IPS-NIHi7 (cell line): ENCODE measurements around the gene CDK17.
"Not testable (repeated sequence)": the region's sequence is repeated elsewhere in the genome, so short reads cannot be mapped to it uniquely, and the experiment has no call there.

Experiments
- DNase-seq: peaks from one replicate; pipeline ENCODE4 v3.0.0; 2012; ENCODE audit warnings: mixed read lengths; ENCODE audit errors: extremely low spot score

CDK17 gene

DNA sequence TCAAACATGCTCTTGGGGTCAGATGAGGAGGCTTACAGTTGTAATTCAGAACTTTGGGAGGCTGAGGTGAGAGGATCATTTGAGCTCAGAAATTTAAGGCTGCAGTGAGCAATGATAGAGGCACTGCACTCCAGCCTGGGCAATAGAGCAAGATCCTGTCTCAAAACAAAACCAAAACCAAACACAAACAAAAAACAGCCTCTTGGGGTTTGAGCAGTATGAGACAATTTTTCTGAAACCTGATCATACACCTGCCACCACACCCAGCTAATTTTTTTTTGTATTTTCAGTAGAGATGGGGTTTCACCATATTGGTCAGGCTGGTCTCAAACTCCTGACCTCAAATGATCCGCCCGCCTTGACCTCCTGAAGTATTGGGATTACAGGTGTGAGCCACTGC lies 17.4 kb upstream of the CDK17 start:
- not testable (repeated sequence) for DNase-seq

GRCh38 chr12:96416033-96416799 lies 16.0 kb upstream of the CDK17 start:
- DNase-seq: no peak

GRCh38 chr12:96414637-96415036 lies 14.4 kb upstream of the CDK17 start:
- DNase-seq: no peak

DNA sequence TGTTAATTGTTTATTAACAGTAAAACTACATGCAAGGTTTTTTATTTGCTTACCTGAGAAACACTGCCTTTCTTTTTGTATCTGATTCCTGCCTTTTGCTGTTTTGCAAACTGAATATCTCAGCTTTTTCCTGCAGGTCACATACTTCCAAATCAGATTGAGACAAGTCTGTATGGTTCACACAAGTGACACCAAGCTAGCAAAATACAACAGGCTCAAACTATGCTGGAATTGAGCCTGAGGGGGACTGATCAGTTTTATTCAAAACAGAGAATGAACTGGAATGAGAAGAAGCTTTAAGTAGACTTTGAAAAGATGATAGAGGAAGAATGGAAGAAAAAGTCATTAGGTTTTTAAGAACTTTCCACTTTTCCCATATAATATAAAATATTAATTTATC lies 12.2 kb upstream of the CDK17 start:
- no peak for DNase-seq

DNA sequence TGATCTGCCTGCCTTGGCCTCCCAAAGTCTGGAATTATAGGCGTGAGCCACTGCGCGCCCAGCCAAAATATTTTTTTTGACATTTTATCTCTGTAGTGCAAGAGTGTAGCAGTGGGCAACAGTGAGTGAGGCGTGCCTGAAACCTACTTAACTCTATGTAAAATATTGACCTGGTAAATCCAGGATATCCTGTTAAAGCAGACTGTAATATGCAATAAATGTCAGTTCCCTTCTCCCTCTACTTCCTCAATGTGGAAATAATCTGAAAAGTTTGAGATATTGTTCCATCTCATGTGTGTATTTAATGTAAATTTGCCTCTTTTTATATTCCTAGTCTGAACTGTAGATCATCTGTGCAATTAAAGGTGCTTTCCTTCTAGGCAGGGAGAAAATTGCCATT lies 9.5 kb upstream of the CDK17 start:
- no peak for DNase-seq

DNA sequence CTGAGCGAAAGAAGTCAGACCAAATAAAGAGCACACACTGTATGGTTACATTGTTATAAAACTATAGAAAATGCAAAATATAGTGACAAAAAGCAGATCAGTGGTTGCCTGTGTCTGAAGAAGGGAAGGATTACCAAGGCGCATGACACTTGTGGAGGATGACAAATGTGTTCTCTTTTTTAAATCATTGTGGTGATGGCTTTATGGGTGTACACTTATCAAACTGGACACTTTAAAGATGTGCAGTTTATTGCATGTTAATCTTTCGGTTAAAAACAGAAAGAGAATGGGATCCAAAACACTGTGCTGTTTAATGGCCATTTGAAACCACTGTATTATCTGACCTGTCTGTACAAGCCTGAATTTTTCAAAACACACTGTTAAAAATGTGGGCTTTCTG lies 8.8 kb upstream of the CDK17 start:
- DNase-seq: no peak

- not testable (repeated sequence) for DNase-seq
Observed at GRCh38 chr12:96407429-96408097, 7.3 kb upstream of the CDK17 start.

DNA sequence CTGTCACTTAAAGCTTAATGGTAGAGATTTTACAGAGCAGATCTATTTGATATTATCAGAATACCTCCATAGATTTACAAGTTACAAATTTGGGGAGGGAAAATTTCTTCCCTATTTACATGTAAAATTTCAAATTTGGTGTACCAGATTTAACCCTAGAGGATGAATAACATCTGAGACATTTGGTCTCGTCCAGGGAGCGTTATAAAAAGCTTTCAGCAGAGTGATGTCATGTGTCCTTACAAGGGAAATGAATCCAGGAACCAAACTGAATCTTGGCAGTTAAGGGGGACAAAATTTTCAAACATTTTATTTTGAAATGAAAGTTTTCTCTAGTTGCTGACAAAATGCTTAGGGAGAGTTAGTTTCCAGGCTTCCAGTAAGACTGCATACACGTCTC lies 4.5 kb upstream of the CDK17 start:
- no peak for DNase-seq

GRCh38 chr12:96403870-96404269 lies 3.6 kb upstream of the CDK17 start:
- no peak for DNase-seq

- not testable (repeated sequence) for DNase-seq
Observed at GRCh38 chr12:96402522-96402921, 2.3 kb upstream of the CDK17 start.

GRCh38 chr12:96402061-96402460 lies 1.8 kb upstream of the CDK17 start:
- DNase-seq: no peak

DNA sequence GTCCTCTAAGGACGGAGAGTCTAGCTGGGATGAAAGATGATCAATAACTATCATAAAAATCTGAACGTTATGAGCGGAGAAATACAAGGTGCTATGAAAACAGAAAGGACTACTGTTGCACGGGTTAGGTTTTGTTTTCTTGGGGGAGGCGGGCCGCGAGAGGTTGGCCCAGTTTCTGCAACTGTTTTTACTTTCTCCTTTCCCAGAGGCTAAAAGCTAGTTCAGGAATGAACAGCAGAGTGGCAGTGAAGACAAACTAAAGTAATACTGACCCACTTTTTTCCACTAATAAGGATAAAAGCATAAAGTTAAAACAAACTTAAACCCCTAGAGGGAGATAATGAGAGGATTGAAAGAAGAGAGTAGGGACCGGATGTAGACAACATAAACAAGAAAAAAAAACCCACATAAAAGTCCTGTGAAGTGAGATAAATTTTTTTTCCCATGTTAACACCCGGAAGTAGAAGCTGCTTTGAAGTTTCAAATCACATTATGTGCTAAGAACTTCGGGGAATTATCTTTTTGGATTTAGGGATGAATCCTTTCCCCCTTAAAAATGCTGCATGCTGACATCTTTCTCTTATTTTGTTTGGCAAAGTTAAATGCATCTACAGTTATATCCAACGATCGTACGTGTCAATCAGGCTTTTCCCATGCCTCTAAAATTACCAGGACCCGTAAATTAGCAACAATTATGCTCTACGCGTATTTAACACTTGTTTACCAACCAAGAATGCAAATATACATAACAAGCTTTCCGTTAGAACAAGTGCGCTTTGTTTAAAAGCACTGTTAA lies 1.0 kb upstream of the CDK17 start:
- peak; percentile 16 for DNase-seq

DNA sequence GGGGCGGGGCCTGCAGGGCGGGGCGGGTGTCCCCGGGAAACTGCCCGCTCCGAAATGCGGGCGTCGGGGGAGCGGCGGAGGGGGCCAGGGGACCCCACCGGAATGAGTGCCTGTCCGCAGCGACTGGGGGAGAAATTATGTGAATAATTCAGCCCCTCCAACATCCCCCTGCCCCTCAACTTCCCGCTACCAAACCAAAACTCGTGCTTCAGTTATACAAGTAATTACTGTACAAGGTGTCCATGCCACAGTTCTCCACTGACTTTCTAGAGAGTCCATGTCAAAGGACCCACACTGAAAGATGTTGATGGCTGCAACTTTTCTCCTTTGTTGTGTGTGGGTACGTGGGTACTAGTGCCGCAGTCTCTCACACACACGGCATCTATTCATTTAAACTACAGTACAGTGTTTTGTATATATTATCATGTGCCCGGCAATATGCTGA lies 414 bp upstream of the CDK17 start:
- DNase-seq: no peak

DNA sequence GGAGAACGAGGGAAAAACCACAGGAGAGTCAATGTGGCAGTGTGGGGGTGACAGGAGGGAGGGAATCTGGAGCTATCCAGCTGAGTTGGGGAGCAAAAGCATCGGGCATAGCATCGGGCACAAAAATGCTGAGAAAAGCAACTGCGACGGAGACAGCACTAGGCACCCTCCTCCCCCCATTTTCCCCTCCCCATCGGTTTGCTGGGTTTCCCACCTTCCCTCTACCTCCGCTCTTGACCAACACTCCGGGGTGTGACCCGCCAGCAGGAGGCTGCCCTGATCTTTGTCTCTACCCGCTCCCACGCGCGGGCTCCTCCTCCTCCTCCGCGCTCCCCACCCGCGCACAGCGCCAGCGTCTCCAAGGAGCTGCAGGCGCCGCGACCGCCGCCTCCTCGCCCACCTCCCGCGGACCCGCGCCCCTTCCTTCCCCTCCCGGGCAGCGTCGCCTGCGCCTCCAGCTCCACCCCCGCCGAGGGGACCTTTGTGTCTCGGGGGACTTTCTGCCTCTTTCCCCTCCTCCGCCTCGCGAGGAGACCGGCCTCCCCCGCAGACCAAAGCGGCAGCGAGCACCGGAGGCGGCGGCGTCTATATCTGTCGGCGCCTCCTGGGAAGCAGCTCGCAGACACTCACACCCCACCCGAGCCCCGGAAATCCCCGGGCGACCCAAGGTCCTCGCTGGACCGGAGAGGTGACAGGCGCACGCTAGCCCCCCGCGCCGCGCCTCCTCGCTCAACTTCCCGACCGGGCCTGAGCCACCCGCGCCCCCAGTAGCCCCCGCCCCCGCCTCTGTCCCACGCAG lies 920 bp downstream of the CDK17 start:
- peak; percentile 52 for DNase-seq

DNA sequence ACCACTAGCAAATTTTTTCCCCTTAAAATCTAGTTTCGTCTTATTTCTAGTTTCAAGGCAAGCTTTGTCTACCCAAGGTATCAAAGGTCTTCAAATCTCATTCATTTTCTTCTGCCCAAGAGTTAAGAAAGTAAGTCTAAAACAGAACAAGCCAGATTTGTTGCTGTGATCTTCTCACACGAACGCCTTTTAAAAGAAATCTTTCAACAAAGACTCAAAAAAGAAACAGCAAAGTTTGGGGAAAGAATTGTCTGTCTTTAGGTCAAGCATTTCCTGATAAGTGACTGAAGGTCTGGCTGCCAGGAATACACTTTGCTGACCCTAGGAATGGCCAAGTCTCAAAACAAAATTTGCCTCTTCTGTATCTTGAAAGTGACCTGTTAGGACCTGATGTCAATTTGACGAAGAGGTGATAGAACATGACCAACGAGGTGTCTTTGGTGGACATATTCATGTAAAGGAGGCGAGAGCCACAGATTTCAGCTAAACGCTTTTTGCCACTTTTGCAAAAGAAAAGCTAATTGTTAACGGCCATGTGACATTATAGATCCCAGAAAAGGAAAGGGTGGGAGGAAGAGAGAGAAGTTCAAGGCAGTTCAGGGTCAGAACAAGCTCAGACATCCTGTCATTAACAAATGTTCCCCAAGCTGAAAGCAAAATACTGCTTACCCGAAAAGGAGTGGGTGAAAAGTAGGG lies 1.7 kb downstream of the CDK17 start:
- DNase-seq: no peak

GRCh38 chr12:96397756-96398423 lies 2.3 kb downstream of the CDK17 start:
- no peak for DNase-seq

DNA sequence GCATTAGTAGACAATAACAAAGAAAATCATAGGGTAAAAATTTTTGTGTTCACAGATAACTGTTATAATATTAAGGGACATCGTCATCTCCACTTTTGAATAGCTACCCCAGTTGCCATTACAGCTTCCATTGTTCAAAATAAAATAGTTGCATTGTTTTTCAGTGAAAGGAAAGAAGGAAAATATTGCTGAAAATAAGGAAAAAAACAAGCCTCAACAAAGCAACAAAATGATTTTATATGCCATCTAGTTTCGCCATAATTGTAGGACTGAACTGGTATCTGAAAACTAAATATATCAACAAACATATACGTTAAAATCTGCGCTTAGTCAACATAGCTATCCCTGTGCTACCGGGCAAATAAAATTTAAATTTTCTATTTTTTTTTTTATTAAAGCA lies 3.3 kb downstream of the CDK17 start:
- no peak for DNase-seq

- no peak for DNase-seq
Observed at GRCh38 chr12:96396209-96396608, 4.0 kb downstream of the CDK17 start.

GRCh38 chr12:96395236-96395635 lies 5.0 kb downstream of the CDK17 start:
- no peak for DNase-seq

GRCh38 chr12:96393229-96393628 lies 7.0 kb downstream of the CDK17 start:
- DNase-seq: not testable (repeated sequence)

DNA sequence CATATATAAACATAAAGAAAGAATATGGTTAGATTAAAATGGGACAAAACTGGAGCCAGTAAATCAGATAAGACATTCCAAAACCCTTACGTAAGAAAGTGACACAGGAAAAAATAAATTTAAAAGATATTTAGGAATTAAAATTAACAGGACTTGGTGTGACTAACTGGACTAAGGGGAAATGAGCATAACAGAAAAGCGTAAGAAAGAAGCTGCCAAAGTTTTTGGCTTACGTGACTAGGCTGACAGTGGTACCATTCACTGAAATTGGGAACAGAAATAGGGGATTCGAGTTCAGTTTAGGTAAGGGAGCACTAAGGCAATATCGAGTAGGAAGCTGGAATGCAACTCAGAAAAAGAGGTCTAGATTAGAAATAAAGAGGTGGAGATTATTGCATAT lies 7.8 kb downstream of the CDK17 start:
- DNase-seq: no peak
